HAP-1 (cell line): ENCODE results near the gene SAMD14.

Source experiments
- DNase-seq, 2 experiments: peaks; one replicate each; pipeline ENCODE4 v3.0.0-alpha.2; 2016 to 2020; ENCODE audit warnings: low spot score in 2 of 2
- H3K27me3 ChIP-seq: fragments of 250-450 bp; sonication (Bioruptor Pico); 2 replicates; pipeline ENCODE4 v1.5.1; 2020; ENCODE audit warnings: low read depth, mild to moderate bottlenecking, moderate library complexity
- H3K36me3 ChIP-seq: fragments of 250-450 bp; sonication (Bioruptor Pico); replicated peaks from 2 replicates; pipeline ENCODE4 v1.5.1; 2020; ENCODE audit warnings: mild to moderate bottlenecking
- H3K4me1 ChIP-seq: fragments of 250-450 bp; sonication (Bioruptor Pico); 2 replicates; pipeline ENCODE4 v1.5.1; 2020; ENCODE audit warnings: mild to moderate bottlenecking
- H3K4me3 ChIP-seq: fragments of 250-450 bp; sonication (Bioruptor Pico); 2 replicates; pipeline ENCODE4 v1.5.1; 2020; ENCODE audit warnings: mild to moderate bottlenecking, moderate library complexity
- H3K9me3 ChIP-seq: fragments of 250-450 bp; sonication (Bioruptor Pico); 2 replicates; pipeline ENCODE4 v1.5.1; 2020; ENCODE audit warnings: mild to moderate bottlenecking, moderate library complexity
- in situ Hi-C: fragments of 300-500 bp; cut with MboI; formaldehyde crosslinking; loops from 3 replicates; pipeline ENCODE4 v1.14.3; 2020; ENCODE audit warnings: low sequenced_read_pairs, inconsistent platforms, mixed read lengths

Gene SAMD14

DNA sequence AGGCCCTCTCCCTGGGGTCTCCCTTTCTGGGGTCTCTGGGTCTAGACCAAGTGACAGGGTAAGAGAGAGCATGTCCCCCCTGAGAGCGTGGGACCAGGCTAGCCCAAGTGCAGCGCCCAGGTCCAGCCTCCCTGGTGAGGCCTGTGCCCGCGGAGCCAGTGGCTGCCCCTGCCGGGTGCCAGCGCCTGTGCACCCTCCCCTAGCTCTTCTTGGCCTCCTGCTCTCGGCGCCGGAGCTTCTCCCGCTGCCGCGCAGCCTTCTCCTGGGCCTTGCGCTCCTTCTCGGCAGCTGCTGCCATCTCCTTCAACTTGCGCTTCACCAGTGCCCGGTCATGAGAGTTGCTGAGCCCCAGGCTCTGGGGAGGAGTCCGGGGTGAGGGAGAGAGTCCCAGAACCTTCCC lies 17.3 kb downstream of the SAMD14 start:
- Histone ChIP-seq H3K4me1 (peaks cover 5% of the 10 kb centered on the region; the same call in 1 of the 2 replicates), H3K36me3 (no peaks in the 10 kb centered on the region), H3K4me3 (no peak overlapping the region), H3K9me3 (no peaks in the 10 kb centered on the region), H3K27me3 (no peaks in the 10 kb centered on the region)
- DNase-seq: no peak
- in situ Hi-C loops: no loop called here

DNA sequence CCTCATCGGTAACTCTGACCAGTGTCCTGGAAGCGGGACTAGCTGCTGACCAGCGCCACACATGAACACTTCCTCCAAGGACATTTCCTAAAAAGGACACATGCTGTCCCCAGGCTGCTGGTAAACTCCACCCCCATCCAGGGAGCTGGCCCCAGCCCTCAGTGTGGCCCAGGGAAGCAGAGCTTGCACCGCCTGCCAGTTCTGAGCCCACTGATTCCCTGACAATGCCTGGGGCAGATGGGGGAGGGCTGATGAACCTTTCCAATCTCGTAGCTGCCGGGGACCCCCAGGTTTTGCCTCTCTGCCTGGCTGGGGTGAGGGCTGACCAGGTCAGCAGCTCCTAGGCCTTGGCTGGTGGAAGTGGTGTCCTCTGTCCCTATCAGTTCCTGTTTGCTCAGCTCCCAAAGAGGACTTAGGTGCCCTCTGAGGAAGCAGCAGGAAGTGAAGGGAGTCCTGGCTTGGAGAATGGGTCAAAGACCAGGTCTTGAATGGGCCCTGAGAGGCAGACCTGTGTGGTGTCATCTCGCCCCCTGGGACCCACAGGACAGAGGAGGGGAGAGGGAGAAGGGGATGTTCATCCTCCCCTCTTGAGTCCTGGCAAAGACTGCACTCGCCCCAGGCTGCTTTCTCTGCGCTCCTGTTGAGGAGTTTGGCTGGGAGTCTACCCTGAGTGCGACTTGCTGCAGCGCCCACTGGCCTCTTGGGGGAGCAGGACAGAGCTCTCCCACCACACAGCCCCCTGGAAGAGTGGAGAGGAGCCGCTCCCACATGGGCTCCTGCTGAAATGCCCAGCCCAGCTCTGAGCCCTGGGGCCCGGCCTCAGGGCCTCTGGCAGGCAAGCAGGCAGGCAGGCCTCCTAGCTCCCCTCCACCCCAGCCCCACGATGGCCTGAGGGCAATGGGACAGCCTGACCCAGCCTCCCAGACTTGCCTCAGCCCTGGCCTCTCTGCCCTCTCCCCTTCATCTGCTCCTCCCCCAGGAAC lies 18.0 kb downstream of the SAMD14 start:
- Histone ChIP-seq H3K36me3 (no peaks in the 10 kb centered on the region), H3K9me3 (no peaks in the 10 kb centered on the region), H3K27me3 (no peaks in the 10 kb centered on the region), H3K4me3 (no peak overlapping the region), H3K4me1 (peaks cover under 1% of the 10 kb centered on the region; the same call in 1 of the 2 replicates)
- DNase-seq: no peak
- in situ Hi-C loops: no loop called here

DNA sequence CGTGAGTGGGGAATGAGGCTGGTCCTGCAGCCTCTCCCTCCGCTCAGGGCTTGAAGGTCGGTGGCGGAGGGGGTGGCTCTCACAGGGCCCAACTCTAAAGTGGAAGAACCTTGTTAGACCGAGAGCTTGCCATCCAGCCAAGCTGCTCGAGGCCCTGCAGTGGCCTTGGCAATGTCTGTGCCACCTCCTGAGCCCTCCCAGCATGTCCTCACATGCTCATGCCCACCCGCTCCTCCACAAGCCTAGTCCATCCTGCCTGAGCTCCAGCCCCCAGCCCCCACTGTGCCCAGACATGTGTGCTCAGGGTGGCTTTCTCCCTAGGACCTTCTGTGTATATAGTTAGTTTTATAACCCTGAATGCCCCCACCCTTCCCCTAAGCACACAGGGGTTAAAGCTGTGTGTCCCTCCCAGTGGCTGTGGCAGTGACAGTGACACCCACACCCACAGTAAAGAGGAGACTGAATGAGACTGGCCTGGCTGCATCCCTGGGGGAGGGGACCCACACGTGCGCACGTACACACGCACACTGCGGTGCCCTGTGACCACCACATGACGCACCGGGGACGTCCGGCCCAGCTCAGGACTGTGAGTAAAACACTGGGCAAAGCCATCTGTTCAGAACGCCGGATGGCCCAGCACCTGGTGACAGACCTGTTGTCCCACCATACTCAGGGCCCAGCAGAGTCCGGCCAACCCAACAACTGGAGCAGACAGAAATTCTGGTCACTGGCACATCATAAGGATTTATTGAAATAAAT lies 19.2 kb downstream of the SAMD14 start:
- in situ Hi-C loops: no loop called here
- H3K4me3 ChIP-seq: no peak overlapping the region
- no peak for DNase-seq
- no peaks in the 10 kb centered on the region for H3K27me3 ChIP-seq
- no peaks in the 10 kb centered on the region for H3K4me1 ChIP-seq
- no peaks in the 10 kb centered on the region for H3K9me3 ChIP-seq
- no peaks in the 10 kb centered on the region for H3K36me3 ChIP-seq

DNA sequence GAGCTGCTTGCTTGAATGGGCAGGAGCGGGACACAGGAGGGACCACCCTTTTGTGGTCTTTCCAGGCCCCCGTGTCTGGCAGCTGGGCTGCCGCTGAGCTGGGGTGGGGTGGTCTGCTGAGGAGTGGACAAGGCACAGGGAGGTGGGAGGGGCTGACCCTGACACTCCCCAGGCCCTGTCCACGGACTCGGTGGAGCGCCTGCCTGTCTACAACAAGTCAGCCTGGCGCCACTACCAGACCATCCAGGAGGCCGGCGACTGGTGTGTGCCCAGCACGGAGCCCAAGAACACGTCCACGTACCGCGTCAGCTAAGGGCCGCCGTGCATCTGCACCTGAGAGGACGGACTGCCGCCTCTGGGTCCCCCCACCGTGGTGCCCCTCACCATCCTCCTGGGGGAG lies 20.2 kb downstream of the SAMD14 start:
- Histone ChIP-seq H3K4me3 (no peak overlapping the region), H3K27me3 (no peaks in the 10 kb centered on the region), H3K9me3 (no peaks in the 10 kb centered on the region), H3K36me3 (no peaks in the 10 kb centered on the region), H3K4me1 (no peaks in the 10 kb centered on the region)
- DNase-seq: no peak
- in situ Hi-C loops: no loop called here

DNA sequence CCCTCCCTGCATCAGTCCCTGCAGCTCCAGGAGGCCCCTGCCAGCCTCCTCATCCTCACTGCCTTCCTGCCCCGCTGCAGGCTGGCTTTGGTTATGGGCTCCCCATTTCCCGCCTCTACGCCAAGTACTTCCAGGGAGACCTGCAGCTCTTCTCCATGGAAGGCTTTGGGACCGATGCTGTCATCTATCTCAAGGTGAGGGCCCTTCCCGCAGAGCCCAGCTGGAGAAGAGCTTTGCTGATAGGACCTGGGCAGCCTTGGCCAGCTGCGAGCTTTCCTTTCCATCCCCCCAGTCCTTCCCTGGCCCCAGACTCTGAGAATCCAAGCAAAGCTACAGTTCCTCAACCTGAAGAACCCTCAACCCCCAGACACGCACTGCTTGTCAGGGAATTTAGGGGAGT lies 20.8 kb downstream of the SAMD14 start:
- no peaks in the 10 kb centered on the region for H3K27me3 ChIP-seq
- no peaks in the 10 kb centered on the region for H3K36me3 ChIP-seq
- no peaks in the 10 kb centered on the region for H3K9me3 ChIP-seq
- H3K4me3 ChIP-seq: no peak overlapping the region
- in situ Hi-C loops: no loop called here
- no peaks in the 10 kb centered on the region for H3K4me1 ChIP-seq
- no peak for DNase-seq

DNA sequence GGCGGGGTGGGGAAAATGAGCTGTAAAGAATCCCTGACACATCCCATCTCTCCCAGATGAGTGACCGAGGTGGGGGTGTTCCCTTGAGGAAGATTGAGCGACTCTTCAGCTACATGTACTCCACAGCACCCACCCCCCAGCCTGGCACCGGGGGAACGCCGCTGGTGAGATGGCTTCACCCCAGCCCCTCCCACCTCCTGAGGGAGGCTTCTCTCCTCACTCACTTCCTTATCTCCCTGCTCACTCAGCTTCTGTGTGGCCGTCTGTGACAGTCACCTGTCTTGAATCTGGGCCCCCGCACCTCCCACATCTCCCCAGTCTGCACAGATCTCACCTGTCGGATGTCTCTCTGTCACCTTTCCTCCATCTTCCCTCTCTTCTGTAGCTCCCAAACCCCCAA lies 21.4 kb downstream of the SAMD14 start:
- Histone ChIP-seq H3K4me1 (no peaks in the 10 kb centered on the region), H3K36me3 (no peaks in the 10 kb centered on the region), H3K9me3 (no peaks in the 10 kb centered on the region), H3K27me3 (no peaks in the 10 kb centered on the region), H3K4me3 (no peak overlapping the region)
- in situ Hi-C loops: no loop called here
- DNase-seq: no peak

DNA sequence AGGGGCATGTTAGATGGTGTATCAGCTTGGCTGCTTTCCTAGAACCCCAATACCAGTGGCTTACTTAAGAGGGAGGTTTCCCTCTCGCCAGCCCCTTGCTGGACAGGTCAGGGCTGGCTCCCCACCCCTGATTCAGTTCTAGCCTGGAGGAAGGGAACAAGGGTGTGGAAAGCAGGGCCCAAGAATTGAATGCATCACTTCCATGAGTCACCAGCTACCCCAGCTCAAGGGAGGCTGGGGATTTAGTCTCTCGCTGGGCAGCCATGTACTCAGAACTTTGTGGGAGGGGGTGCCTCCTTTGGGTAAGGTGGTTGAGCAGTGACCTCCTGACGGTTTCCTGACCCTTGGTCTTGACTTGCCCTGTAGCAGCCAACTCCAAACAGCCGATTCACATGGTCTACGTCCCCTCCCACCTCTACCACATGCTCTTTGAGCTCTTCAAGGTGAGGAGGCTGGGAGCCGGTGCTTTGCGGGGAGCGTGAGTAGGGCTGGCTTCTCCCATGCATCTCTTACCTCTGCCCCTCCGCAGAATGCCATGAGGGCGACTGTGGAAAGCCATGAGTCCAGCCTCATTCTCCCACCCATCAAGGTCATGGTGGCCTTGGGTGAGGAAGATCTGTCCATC lies 22.1 kb downstream of the SAMD14 start:
- H3K4me3 ChIP-seq: no peak overlapping the region
- no peaks in the 10 kb centered on the region for H3K36me3 ChIP-seq
- no peak for DNase-seq
- in situ Hi-C loops: no loop called here
- no peaks in the 10 kb centered on the region for H3K27me3 ChIP-seq
- H3K4me1 ChIP-seq: no peaks in the 10 kb centered on the region
- no peaks in the 10 kb centered on the region for H3K9me3 ChIP-seq

DNA sequence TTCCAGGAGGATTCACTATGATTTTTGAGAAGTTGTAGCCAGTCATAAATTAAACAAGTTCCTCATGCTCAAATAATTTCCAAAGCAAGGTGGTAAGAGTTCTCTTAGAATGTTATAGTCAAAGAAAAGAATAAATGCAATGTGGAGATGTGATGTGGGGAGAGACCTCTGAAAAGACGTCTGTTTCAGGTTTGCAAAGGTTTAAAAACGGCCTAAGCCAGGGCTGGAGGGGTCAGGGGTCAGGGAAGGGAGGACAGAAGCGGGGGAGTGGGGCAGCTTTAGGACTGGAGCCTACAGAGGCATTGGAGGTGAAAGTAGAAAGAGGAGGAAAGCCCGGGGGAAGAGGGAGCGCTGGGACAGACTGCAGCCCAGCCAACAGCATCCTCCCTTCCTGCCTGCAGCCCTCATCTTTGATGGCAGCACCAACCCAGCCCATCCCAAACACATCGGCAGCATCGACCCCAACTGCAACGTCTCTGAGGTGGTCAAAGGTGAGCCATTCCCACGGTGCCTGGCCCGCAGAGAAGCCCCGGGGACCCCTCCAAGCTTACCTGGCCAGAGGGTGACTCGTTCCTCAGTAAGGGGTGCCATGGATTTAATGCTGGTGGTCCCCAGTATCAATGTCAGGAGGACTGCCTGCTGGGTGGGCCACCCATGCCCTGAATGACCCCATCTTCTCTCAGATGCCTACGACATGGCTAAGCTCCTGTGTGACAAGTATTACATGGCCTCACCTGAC lies 23.4 kb downstream of the SAMD14 start:
- Histone ChIP-seq H3K9me3 (no peaks in the 10 kb centered on the region), H3K4me3 (no peak overlapping the region), H3K27me3 (no peaks in the 10 kb centered on the region), H3K36me3 (no peaks in the 10 kb centered on the region), H3K4me1 (no peaks in the 10 kb centered on the region)
- DNase-seq: no peak
- in situ Hi-C loops: no loop called here

DNA sequence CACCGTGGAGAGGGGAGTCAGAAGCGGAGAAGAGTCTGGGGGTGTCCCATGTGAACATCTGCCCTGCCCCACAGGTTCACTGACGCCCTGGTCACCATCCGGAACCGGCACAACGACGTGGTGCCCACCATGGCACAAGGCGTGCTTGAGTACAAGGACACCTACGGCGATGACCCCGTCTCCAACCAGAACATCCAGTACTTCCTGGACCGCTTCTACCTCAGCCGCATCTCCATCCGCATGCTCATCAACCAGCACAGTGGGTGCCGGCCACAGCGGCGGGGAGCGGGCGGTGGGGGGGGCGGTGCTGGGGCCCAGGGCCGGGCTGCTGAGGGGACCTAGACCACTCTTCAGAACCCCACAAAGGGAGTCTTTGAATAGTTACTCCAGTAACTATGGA lies 24.1 kb downstream of the SAMD14 start:
- Histone ChIP-seq H3K36me3 (no peaks in the 10 kb centered on the region), H3K4me1 (no peaks in the 10 kb centered on the region), H3K9me3 (no peaks in the 10 kb centered on the region), H3K4me3 (no peak overlapping the region), H3K27me3 (no peaks in the 10 kb centered on the region)
- no peak for DNase-seq
- in situ Hi-C loops: no loop called here

DNA sequence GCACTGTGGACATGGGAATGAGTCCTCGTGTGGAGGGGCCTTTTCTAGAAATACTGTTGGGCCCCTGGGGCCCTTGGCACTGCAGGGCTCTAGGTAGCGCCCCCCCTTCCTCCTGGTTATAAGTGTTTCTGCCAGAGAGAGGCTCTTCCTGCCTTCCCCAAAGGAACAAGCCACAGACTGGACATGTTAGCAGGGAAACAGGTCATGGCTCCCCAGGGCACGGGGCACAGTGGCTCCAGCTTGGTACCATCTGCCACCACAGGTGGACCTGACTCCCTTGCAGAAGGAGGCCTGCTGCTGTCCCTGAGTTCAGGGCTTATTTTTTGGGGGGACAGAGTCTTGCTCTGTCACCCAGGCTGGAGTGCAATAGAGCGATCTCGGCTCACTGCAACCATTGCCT lies 26.0 kb downstream of the SAMD14 start:
- H3K4me1 ChIP-seq: no peaks in the 10 kb centered on the region
- H3K9me3 ChIP-seq: no peaks in the 10 kb centered on the region
- no peak for DNase-seq
- H3K27me3 ChIP-seq: no peaks in the 10 kb centered on the region
- H3K36me3 ChIP-seq: no peaks in the 10 kb centered on the region
- no peak overlapping the region for H3K4me3 ChIP-seq
- in situ Hi-C loops: no loop called here

DNA sequence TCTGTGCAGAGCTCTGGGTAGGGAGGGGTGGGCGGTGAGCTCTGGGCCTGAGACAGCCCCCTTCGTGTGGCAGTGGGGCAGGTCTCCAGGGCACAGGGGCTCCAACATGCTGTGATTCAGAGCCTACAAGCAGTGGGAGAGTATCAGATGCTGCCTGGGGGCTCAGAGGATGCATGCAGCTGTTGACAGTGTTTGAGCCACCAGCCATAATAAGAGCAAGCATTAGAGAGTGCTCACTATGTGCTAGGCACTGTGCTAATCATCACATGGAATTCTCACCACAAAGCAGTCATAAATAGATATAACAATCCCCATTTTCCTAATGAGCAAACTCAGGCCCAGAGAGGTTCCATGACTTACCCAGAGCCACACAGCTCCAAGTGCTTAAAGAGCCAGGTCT lies 26.7 kb downstream of the SAMD14 start:
- H3K36me3 ChIP-seq: no peaks in the 10 kb centered on the region
- no peaks in the 10 kb centered on the region for H3K27me3 ChIP-seq
- DNase-seq: no peak
- H3K4me1 ChIP-seq: no peaks in the 10 kb centered on the region
- H3K4me3 ChIP-seq: no peak overlapping the region
- in situ Hi-C loops: no loop called here
- no peaks in the 10 kb centered on the region for H3K9me3 ChIP-seq

DNA sequence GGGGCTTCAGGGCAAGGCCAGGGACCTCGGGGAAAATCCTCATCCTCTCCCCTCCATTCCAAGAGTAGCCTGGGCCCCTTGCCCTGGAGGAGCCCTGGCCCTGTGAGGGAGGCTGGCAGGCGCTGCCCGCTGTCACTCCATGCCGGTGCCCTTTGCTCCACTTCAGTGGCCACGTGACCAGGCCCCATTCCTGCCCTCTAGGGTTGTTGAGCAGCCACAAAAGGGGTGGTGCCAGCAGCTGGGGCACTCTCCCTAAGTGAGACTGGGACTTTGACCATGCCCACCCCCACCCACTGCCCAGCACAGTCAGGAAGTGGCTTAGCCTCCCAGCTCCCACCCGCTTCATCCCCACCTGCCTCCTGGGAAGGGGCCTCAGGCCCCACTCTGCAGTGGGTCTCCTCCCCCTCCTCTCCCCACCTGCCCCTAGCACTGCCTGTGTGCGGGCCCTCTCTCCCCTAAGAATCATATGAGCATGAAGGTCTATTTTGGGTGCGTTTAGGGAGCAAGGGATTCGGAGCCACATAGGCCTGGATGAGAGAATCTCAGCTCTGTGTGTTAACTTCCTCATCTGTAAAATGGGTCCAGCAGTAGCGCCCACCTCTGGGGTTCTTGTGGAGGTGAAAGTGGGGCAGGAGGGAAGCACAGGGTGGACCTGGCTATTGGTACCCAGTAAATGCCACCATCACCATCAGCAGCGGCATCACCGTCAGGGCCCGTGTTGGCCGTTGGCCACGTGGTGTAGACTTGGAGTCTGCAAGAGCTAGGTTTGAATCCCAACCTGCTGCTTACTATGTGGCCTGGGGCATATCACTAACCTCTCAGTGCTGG lies 27.6 kb downstream of the SAMD14 start:
- no peaks in the 10 kb centered on the region for H3K9me3 ChIP-seq
- no peaks in the 10 kb centered on the region for H3K4me1 ChIP-seq
- in situ Hi-C loops: no loop called here
- H3K36me3 ChIP-seq: no peaks in the 10 kb centered on the region
- H3K27me3 ChIP-seq: no peaks in the 10 kb centered on the region
- H3K4me3 ChIP-seq: no peak overlapping the region
- no peak for DNase-seq
